Upper lobe of left lung (tissue), 6 donors: ENCODE results near the gene GPSM1. TPM values are rescaled to one million over a fixed set of nuclear protein-coding genes. Genes with fewer than 3 reads are reported as not detected.

ENCODE experiments used
- ATAC-seq, 2 donors: fragments of 200-7000 bp; cut with Tn5 transposase; one replicate each; pipeline ENCODE4 v1.9.1; 2022; ENCODE audit warnings: mild to moderate bottlenecking in 2 of 2, moderate library complexity in 2 of 2; ENCODE audit not compliant: low FRiP score in 2 of 2
- DNase-seq, 2 donors: peaks; one replicate each; pipeline ENCODE4 v3.0.0-alpha.2; 2019 to 2020
- H3K27ac ChIP-seq, 4 donors: fragments of 200-600 bp; sonication (generic); one replicate each; pipeline ENCODE4 v1.5.1; 2016 to 2019
- H3K27me3 ChIP-seq, 4 donors: fragments of 200-600 bp; sonication (generic); one replicate each; pipeline ENCODE4 v1.5.1; 2017 to 2019
- H3K36me3 ChIP-seq, 4 donors: fragments of 200-600 bp; sonication (generic); one replicate each; pipeline ENCODE4 v1.5.1; 2016 to 2019
- H3K4me1 ChIP-seq, 4 donors: fragments of 200-600 bp; sonication (generic); one replicate each; pipeline ENCODE4 v1.5.1; 2018 to 2019
- H3K4me3 ChIP-seq, 4 donors: fragments of 200-600 bp; sonication (generic); one replicate each; pipeline ENCODE4 v1.5.1; 2017 to 2019; ENCODE audit warnings: mild to moderate bottlenecking in 2 of 4, moderate library complexity in 1 of 4
- H3K9me3 ChIP-seq, 4 donors: fragments of 200-600 bp; sonication (generic); one replicate each; pipeline ENCODE4 v1.5.1; 2018 to 2019
- EP300 ChIP-seq, 4 donors: sonication (generic); formaldehyde crosslinking; IDR thresholded peaks; one replicate each; pipeline ENCODE4 v1.5.1; 2017; ENCODE audit warnings: antibody characterized with exemption in 4 of 4, control low read depth in 2 of 4
- POLR2A ChIP-seq, 4 donors: fragments of 450-650 bp; IDR thresholded peaks; one replicate each; pipeline ENCODE4 v1.5.1; 2016 to 2017; ENCODE audit warnings: antibody characterized with exemption in 4 of 4, mild to moderate bottlenecking in 2 of 4
- POLR2AphosphoS5 ChIP-seq, 2 donors: sonication (generic); formaldehyde crosslinking; IDR thresholded peaks; one replicate each; pipeline ENCODE4 v1.5.1; 2017; ENCODE audit warnings: antibody characterized with exemption in 2 of 2
- WGBS, 2 donors: methylation state at CpG; one replicate each; pipeline ENCODE4 v1.1.5; 2017 to 2018; 5-methylcytosine and 5-hydroxymethylcytosine counted together
- total RNA-seq, 6 donors: library from RNA; depleted of rRNA in 4 of 6; stranded (reverse); fragments of >200 nt in 4 of 6; gene quantifications; one replicate each; pipeline versions ENCODE4 v1.1.0 to v1.2.1, GENCODE V29; 2016 to 2021
- TF ChIP-seq, protein P1 (sequence below), 6 experiments: fragments of 450-650 bp in 4 of 6; fragments of 200-600 bp in 2 of 6; sonication (generic) in 2 of 6; IDR thresholded peaks; one replicate each; pipeline ENCODE4 v1.5.1; 2016 to 2019; ENCODE audit warnings: antibody characterized with exemption in 6 of 6
- donor health status: DM: no; HTN: no; CAD: no; lungs with moderate emphysema.
- donor health status: DM: no; HTN: yes; CAD: no; lungs with severe emphysema.

GPSM1 gene
- total RNA-seq, 6 donors from 2014 or later = 10.0 to 78.6 (median 24.2) TPM

DNA sequence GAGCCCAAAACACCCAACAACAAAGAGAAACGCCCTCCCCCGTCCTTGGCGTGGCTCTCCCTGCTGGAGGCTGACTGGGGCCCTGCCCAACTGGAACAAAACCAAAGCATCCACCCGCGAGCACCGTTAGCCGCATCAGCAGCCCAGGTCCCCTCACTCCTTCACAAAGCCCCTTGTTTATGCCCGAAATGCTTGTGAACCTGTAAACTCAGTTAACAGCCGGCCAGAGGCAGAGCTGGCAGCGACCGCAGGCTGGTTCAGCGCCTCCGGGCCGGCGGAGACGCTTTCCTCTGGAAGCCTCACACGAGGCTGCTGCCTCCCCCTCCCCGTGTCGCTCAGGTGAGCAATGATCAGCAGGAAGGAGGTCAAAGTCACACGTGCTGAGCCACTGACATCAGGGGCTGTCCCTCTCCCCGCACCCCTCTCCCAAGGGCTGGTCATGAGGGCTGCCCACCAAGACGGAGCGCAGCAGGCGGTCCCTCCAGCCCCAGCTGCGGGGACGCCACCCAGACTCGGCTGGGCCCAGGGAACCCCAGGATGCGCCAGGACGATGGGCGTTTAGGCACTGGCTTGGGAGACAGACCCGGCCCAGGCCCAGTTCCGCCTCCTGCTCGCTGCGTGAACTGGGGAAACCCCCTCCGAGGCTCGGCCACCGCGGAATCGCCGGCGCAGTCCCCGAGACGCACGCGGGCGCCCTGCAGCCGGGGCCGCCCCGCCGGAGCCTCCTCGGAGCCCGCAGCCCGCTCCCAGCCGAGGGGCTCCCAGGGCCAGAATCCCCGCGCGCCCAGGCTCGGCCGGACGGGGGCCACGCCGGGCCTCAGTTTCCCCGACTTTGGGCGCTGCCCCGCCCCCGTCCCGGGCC, 72.1 kb downstream of the GPSM1 start:
- 5 to 9% methylated on average over 12 to 16 of the region's 67 CpGs for WGBS, 2 donors
- peak in 1 of 2 donors; percentile 49 for ATAC-seq
- H3K4me1 ChIP-seq = peaks cover 14 to 23% (median 17%) of the 10 kb centered on the region in 4 donors
- peak overlapping the region; percentile 80 to 98 (median 94) for H3K4me3 ChIP-seq
- H3K9me3 ChIP-seq = no peaks in the 10 kb centered on the region
- H3K27me3 ChIP-seq = no peaks in the 10 kb centered on the region
- peaks cover 16 to 52% (median 44%) of the 10 kb centered on the region in 4 donors for H3K36me3 ChIP-seq
- TF ChIP-seq POLR2A (IDR thresholded peaks at IDR 0.05) = no peak
- TF ChIP-seq, protein P1, sequence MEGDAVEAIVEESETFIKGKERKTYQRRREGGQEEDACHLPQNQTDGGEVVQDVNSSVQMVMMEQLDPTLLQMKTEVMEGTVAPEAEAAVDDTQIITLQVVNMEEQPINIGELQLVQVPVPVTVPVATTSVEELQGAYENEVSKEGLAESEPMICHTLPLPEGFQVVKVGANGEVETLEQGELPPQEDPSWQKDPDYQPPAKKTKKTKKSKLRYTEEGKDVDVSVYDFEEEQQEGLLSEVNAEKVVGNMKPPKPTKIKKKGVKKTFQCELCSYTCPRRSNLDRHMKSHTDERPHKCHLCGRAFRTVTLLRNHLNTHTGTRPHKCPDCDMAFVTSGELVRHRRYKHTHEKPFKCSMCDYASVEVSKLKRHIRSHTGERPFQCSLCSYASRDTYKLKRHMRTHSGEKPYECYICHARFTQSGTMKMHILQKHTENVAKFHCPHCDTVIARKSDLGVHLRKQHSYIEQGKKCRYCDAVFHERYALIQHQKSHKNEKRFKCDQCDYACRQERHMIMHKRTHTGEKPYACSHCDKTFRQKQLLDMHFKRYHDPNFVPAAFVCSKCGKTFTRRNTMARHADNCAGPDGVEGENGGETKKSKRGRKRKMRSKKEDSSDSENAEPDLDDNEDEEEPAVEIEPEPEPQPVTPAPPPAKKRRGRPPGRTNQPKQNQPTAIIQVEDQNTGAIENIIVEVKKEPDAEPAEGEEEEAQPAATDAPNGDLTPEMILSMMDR (IDR thresholded peaks at IDR 0.05) = no peak
- TF ChIP-seq POLR2AphosphoS5 (IDR thresholded peaks at IDR 0.05) = no peak
- no peak for TF ChIP-seq EP300 (IDR thresholded peaks at IDR 0.05)
- peak in 1 of 2 donors; percentile 61 for DNase-seq
- H3K27ac ChIP-seq = peak overlapping the region; percentile 19 to 78 (median 32)

- H3K27me3 ChIP-seq = no peaks in the 10 kb centered on the region
- peak within 1 kb of the TSS; percentile 19 to 78 (median 32) for H3K27ac ChIP-seq
- 9 to 10% methylated on average over 2 to 38 of the region's 71 CpGs for WGBS, 2 donors
- H3K4me1 ChIP-seq = peaks cover 14 to 23% (median 17%) of the 10 kb centered on the region in 4 donors
- no peaks in the 10 kb centered on the region for H3K9me3 ChIP-seq
- peaks cover 11 to 52% (median 44%) of the 10 kb centered on the region in 4 donors for H3K36me3 ChIP-seq
- TF ChIP-seq, protein P1 (IDR thresholded peaks at IDR 0.05) = peak; percentile 93 to 99 (median 98)
- TF ChIP-seq POLR2AphosphoS5 (IDR thresholded peaks at IDR 0.05) (peak; percentile 54 to 59), POLR2A (IDR thresholded peaks at IDR 0.05) (peak in 2 of 4 donors; percentile 55 to 80), EP300 (IDR thresholded peaks at IDR 0.05) (no peak)
- ATAC-seq = peak; percentile 92 to 97
- H3K4me3 ChIP-seq = peak within 1 kb of the TSS; percentile 80 to 98 (median 94)
- DNase-seq = peak; percentile 90 to 99
Observed at GRCh38 chr9:136400038-136400834, 72.9 kb downstream of the GPSM1 start, which contains the start of gene SNAPC4. TSS of gene SNAPC4 (minus strand) at chr9:136400170. CDS start at chr9:136398428, 1,742 bp downstream.

DNA sequence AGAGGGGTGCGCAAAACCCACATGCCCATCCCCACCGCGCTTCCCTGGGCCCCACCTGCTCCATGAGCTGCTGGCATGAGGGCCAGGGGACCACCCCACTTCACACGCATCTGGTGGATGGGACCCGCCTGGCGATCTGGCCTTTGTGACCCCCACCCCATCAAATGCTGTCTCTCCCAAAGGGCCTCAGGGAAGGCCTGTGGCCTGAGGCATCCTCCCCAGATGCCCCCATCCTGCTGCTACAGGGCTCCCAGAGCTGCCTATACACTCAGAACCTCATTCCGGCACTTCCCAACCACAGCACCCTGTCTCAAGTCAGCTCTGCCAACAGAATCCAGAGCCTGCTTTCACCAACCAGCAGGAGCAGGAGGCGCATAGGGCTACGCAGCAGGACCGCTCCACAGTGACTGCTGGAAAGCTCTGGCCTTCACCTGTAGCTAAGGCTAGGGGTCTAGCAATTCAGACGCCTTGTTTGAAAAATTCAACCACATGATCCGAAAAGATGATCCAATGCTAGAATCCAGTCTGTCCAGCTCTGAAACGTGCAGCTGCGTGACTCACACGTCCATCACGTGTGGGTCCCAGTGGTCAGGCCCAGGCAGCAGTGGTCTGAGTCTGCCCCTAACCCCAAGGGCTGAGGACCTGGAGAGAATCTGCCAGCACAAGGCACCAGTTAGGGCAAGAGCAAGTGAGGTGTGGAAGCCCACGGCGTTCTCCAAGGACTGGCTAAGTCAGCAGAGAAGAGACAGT, 74.0 kb downstream of the GPSM1 start:
- DNase-seq (peak in 1 of 2 donors; percentile 38), ATAC-seq (no peak)
- H3K9me3 ChIP-seq = no peaks in the 10 kb centered on the region
- peaks cover 14 to 23% (median 17%) of the 10 kb centered on the region in 4 donors for H3K4me1 ChIP-seq
- H3K27me3 ChIP-seq = no peaks in the 10 kb centered on the region
- WGBS, 2 donors = 93 to 97% methylated on average over 15 to 18 of the region's 18 CpGs
- no peak overlapping the region for H3K27ac ChIP-seq
- TF ChIP-seq, protein P1 (IDR thresholded peaks at IDR 0.05) = no peak
- no peak for TF ChIP-seq EP300 (IDR thresholded peaks at IDR 0.05)
- no peak for TF ChIP-seq POLR2AphosphoS5 (IDR thresholded peaks at IDR 0.05)
- TF ChIP-seq POLR2A (IDR thresholded peaks at IDR 0.05) = no peak
- peaks cover 9 to 51% (median 40%) of the 10 kb centered on the region in 4 donors for H3K36me3 ChIP-seq
- H3K4me3 ChIP-seq = no peak overlapping the region

DNA sequence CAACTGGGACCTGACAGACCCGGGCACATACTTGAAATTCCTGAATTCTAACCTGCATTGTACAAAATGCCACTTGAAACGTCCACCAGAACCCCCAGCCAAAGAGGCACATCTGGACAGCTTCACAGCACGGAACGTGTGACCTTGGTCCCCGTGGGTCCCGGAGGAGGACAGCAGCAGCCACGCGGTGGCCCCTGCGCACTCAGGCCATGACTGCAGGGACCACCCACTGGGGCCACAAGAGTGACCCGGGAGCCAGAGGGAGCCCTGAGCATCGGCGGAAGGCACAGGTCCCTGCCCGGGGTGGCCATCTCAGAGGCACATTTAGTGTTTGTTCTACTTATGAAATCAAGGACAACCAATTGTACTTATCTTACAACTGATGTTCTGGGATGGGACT, 74.7 kb downstream of the GPSM1 start:
- 68 to 83% methylated on average over 5 to 13 of the region's 13 CpGs for WGBS, 2 donors
- no peak for TF ChIP-seq POLR2A (IDR thresholded peaks at IDR 0.05)

More for the DNA sequence above, 74.7 kb downstream of the GPSM1 start:
- Histone ChIP-seq H3K9me3 (no peaks in the 10 kb centered on the region), H3K4me3 (no peak overlapping the region), H3K36me3 (peaks cover 13 to 51% (median 40%) of the 10 kb centered on the region in 4 donors), H3K27me3 (no peaks in the 10 kb centered on the region), H3K4me1 (peaks cover 14 to 23% (median 17%) of the 10 kb centered on the region in 4 donors), H3K27ac (no peak overlapping the region)
- no peak for ATAC-seq
- peak in 1 of 2 donors; percentile 71 for DNase-seq
